ENCODE results near the gene THRSP.

GRCh38 chr11:78041843-78042440 is 21.7 kb upstream of the THRSP start:
- no peak for TF ChIP-seq EZH2 (IDR thresholded peaks at IDR 0.05; ENCODE audit: low read length, missing control alignments)
- TF ChIP-seq, protein P1, sequence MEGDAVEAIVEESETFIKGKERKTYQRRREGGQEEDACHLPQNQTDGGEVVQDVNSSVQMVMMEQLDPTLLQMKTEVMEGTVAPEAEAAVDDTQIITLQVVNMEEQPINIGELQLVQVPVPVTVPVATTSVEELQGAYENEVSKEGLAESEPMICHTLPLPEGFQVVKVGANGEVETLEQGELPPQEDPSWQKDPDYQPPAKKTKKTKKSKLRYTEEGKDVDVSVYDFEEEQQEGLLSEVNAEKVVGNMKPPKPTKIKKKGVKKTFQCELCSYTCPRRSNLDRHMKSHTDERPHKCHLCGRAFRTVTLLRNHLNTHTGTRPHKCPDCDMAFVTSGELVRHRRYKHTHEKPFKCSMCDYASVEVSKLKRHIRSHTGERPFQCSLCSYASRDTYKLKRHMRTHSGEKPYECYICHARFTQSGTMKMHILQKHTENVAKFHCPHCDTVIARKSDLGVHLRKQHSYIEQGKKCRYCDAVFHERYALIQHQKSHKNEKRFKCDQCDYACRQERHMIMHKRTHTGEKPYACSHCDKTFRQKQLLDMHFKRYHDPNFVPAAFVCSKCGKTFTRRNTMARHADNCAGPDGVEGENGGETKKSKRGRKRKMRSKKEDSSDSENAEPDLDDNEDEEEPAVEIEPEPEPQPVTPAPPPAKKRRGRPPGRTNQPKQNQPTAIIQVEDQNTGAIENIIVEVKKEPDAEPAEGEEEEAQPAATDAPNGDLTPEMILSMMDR (conservative IDR thresholded peaks at IDR 0.05 in 1 of 2, IDR thresholded peaks at IDR 0.05 in 1 of 2; ENCODE audit: low read depth in 1 of 2, low read length in 2 of 2): no peak

Data from fibroblast of lung (primary cell).